Lung microvascular endothelial cell (primary cell): ENCODE measurements around the gene GRIPAP1. TPM values are rescaled to one million over a fixed set of nuclear protein-coding genes. Genes with fewer than 3 reads are reported as not detected.

ENCODE experiments used
- DNase-seq, 2 donors: peaks; one replicate each; pipeline versions ENCODE4 v3.0.0 to v3.0.0-alpha.2; 2010; ENCODE audit warnings: low read depth in 2 of 2
- total RNA-seq: library from RNA; depleted of rRNA; stranded (reverse); fragments of >200 nt; gene quantifications from 2 replicates; pipeline ENCODE4 v1.2.1, GENCODE V29; 2014

GRIPAP1 gene
- total RNA-seq, 1 donor from 2014 or later = 19.6 TPM

DNA sequence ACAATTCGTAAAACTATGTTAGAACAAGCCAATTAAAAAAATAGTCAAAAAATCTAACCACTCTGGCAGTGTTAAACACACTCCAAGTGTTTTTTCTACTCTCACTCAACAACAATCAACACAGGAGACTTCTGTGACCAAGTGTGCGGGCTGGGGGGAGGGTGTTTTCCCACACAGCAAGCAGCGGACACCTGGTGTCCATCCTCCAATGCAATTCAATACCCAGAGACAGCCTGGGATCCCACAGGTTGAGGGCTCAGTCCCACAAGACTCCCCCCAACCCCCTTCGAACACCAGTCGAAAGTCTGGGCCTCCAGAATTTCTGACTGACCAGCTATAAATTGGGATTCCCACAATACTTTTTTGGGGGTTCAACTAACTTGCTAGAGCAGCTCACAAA is 74.9 kb downstream of the GRIPAP1 start:
- DNase-seq = no peak

GRCh38 chrX:48924270-48924669 is 77.8 kb downstream of the GRIPAP1 start:
- DNase-seq = no peak

GRCh38 chrX:48923771-48924170 is 78.3 kb downstream of the GRIPAP1 start:
- no peak for DNase-seq

Other genes starting within 250 kb of the GRIPAP1 start
- gene GLOD5, start 240.5 kb downstream of the GRIPAP1 start, total RNA-seq = not detected in 2 replicates
- gene GATA1, start 215.7 kb downstream of the GRIPAP1 start, total RNA-seq = not detected in 2 replicates
- 18.3 and 29.2 TPM in 2 replicates for gene HDAC6, start 200.2 kb downstream of the GRIPAP1 start, total RNA-seq
- not detected in 2 replicates for gene ERAS, start 175.8 kb downstream of the GRIPAP1 start, total RNA-seq
- under 0.01 and 0.20 TPM in 2 replicates for gene PCSK1N, start 166.7 kb downstream of the GRIPAP1 start, total RNA-seq
- gene TIMM17B, start 104.5 kb downstream of the GRIPAP1 start, total RNA-seq = 17.0 and 21.2 TPM in 2 replicates
- gene PQBP1, start 104.3 kb downstream of the GRIPAP1 start, total RNA-seq = 64.1 and 71.0 TPM in 2 replicates
- 7.8 and 12.9 TPM in 2 replicates for gene SLC35A2, start 90.6 kb downstream of the GRIPAP1 start, total RNA-seq
- gene PIM2, start 83.2 kb downstream of the GRIPAP1 start, total RNA-seq = 2.4 and 4.2 TPM in 2 replicates
- 19.4 and 23.8 TPM in 2 replicates for gene OTUD5, start 44.7 kb downstream of the GRIPAP1 start, total RNA-seq
- gene KCND1, start 30.4 kb downstream of the GRIPAP1 start, total RNA-seq = 0.20 and 0.22 TPM in 2 replicates
- gene TFE3, start 41.1 kb upstream of the GRIPAP1 start, total RNA-seq = 8.3 TPM in 2 replicates
- gene CCDC120, start 56.7 kb upstream of the GRIPAP1 start, total RNA-seq = 0.44 and 0.79 TPM in 2 replicates
- 3.5 and 4.2 TPM in 2 replicates for gene PRAF2, start 71.7 kb upstream of the GRIPAP1 start, total RNA-seq
- gene WDR45, start 77.6 kb upstream of the GRIPAP1 start, total RNA-seq = 14.6 and 15.9 TPM in 2 replicates
- gene GPKOW, start 121.5 kb upstream of the GRIPAP1 start, total RNA-seq = 16.3 and 16.6 TPM in 2 replicates
- gene MAGIX, start 160.5 kb upstream of the GRIPAP1 start, total RNA-seq = 0.60 and 0.65 TPM in 2 replicates
- gene PLP2, start 169.6 kb upstream of the GRIPAP1 start, total RNA-seq = 6.7 and 12.6 TPM in 2 replicates
- 2.8 and 3.4 TPM in 2 replicates for gene PRICKLE3, start 184.1 kb upstream of the GRIPAP1 start, total RNA-seq
- under 0.01 TPM in 2 replicates for gene SYP, start 197.9 kb upstream of the GRIPAP1 start, total RNA-seq
- gene CACNA1F, start 231.1 kb upstream of the GRIPAP1 start, total RNA-seq = under 0.01 TPM in 1 of 2 replicates, not detected in the other
- 6.8 and 7.3 TPM in 2 replicates for gene CCDC22, start 233.2 kb upstream of the GRIPAP1 start, total RNA-seq